Gastrocnemius medialis (tissue), 4 donors: Measurements from ENCODE around the gene TTPAL. TPM values are rescaled to one million over a fixed set of nuclear protein-coding genes. Genes with fewer than 3 reads are reported as not detected.

Experiments
- ATAC-seq, 2 donors: fragments of 150-250 bp; one replicate each; pipeline ENCODE4 v1.9.1; 2016
- DNase-seq, 2 donors: peaks; one replicate each; pipeline ENCODE4 v3.0.0-alpha.2; 2019
- H3K27ac ChIP-seq, 4 donors: fragments of 200-600 bp; sonication (generic); 1 replicate in 1 of 4; 2 replicates in 3 of 4; pipeline ENCODE4 v1.5.1; 2016 to 2018; ENCODE audit warnings: mild to moderate bottlenecking in 2 of 4, moderate library complexity in 1 of 4
- H3K27me3 ChIP-seq, 3 donors: fragments of 200-600 bp; sonication (generic) in 2 of 3; 1 replicate in 1 of 3; 2 replicates in 2 of 3; pipeline versions ENCODE4 v1.5.1 to v1.6.0; 2016 to 2019; ENCODE audit warnings: mild to moderate bottlenecking in 1 of 3, moderate library complexity in 1 of 3
- H3K36me3 ChIP-seq, 2 donors: fragments of 200-600 bp; sonication (generic) in 1 of 2; one replicate each; pipeline ENCODE4 v1.5.1; 2017 to 2018
- H3K4me1 ChIP-seq, 2 donors: fragments of 200-600 bp; sonication (generic) in 1 of 2; one replicate each; pipeline ENCODE4 v1.5.1; 2016 to 2017; ENCODE audit warnings: mild to moderate bottlenecking in 2 of 2
- H3K4me3 ChIP-seq, 4 donors: fragments of 200-600 bp; sonication (generic) in 3 of 4; 1 replicate in 1 of 4; 2 replicates in 3 of 4; pipeline ENCODE4 v1.5.1; 2016 to 2019; ENCODE audit warnings: mild to moderate bottlenecking in 2 of 4
- H3K9me3 ChIP-seq, 3 donors: fragments of 200-600 bp; sonication (generic) in 2 of 3; 1 replicate in 1 of 3; 2 replicates in 2 of 3; pipeline ENCODE4 v1.5.1; 2016 to 2019
- CTCF ChIP-seq, 5 experiments: fragments of 450-650 bp in 3 of 5; fragments of 200-600 bp in 2 of 5; sonication (generic) in 2 of 5; IDR thresholded peaks in 4 of 5; conservative IDR thresholded peaks in 1 of 5; 1 replicate in 4 of 5; 2 replicates in 1 of 5; pipeline ENCODE4 v1.5.1; 2016 to 2019; ENCODE audit warnings: antibody characterized with exemption in 5 of 5, mild to moderate bottlenecking in 3 of 5, moderate library complexity in 3 of 5
- POLR2A ChIP-seq, 2 donors: fragments of 450-650 bp; IDR thresholded peaks; one replicate each; pipeline ENCODE4 v1.6.1; 2017; ENCODE audit warnings: antibody characterized with exemption in 2 of 2, mild to moderate bottlenecking in 2 of 2, moderate library complexity in 2 of 2
- in situ Hi-C, 4 donors: fragments of 200-750 bp; cut with MboI; loops; one replicate each; pipeline versions ENCODE4 v1.15.0 to v1.8.0; 2017; ENCODE audit warnings: low sequenced_read_pairs in 4 of 4
- intact Hi-C: fragments of 100-400 bp; cut with DNase I; formaldehyde crosslinking; loops from one replicate; pipeline ENCODE4 v1.15.1; 2023; ENCODE audit warnings: low total_unique reads
- total RNA-seq, 4 donors: library from RNA; depleted of rRNA; stranded (reverse); fragments of >200 nt; gene quantifications; one replicate each; pipeline versions ENCODE4 v1.1.0 to v1.2.3, GENCODE V29; 2016

TTPAL gene
- total RNA-seq, 4 donors from 2014 or later, result 3.5 to 5.0 (median 4.7) TPM

GRCh38 chr20:44449864-44450263 is 25.8 kb upstream of the TTPAL start:
- TF ChIP-seq POLR2A (IDR thresholded peaks at IDR 0.05) (no peak), CTCF (IDR thresholded peaks at IDR 0.05 in 4 of 5, conservative IDR thresholded peaks at IDR 0.05 in 1 of 5) (no peak)
- Histone ChIP-seq H3K27ac (no peak overlapping the region), H3K9me3 (no peaks in the 10 kb centered on the region), H3K36me3 (no peaks in the 10 kb centered on the region), H3K4me3 (no peak overlapping the region), H3K4me1 (no peaks in the 10 kb centered on the region), H3K27me3 (no peaks in the 10 kb centered on the region)
- intact Hi-C loops (no loop called here), in situ Hi-C loops (loop anchor here in 3 of 4 donors (25.0 kb wide), 1 partner anchor 238 kb away; the partner anchor contains the start of gene OSER1 (in 3 of the 3))
- DNase-seq (no peak), ATAC-seq (no peak)

GRCh38 chr20:44450281-44450889 is 25.3 kb upstream of the TTPAL start:
- intact Hi-C loops (no loop called here), in situ Hi-C loops (loop anchor here in 3 of 4 donors (25.0 kb wide), 1 partner anchor 238 kb away; the partner anchor contains the start of gene OSER1 (in 3 of the 3))
- Histone ChIP-seq H3K27me3 (no peaks in the 10 kb centered on the region), H3K4me3 (no peak overlapping the region), H3K9me3 (no peaks in the 10 kb centered on the region), H3K4me1 (no peaks in the 10 kb centered on the region), H3K27ac (no peak overlapping the region), H3K36me3 (no peaks in the 10 kb centered on the region)
- TF ChIP-seq CTCF (IDR thresholded peaks at IDR 0.05 in 4 of 5, conservative IDR thresholded peaks at IDR 0.05 in 1 of 5) (no peak), POLR2A (IDR thresholded peaks at IDR 0.05) (no peak)
- no peak for ATAC-seq
- DNase-seq, result no peak

GRCh38 chr20:44450903-44451450 is 24.7 kb upstream of the TTPAL start:
- in situ Hi-C loops (loop anchor here in 3 of 4 donors (25.0 kb wide), 1 partner anchor 239 kb away; the partner anchor contains the start of gene OSER1 (in 3 of the 3)), intact Hi-C loops (no loop called here)
- Histone ChIP-seq H3K9me3 (no peaks in the 10 kb centered on the region), H3K36me3 (no peaks in the 10 kb centered on the region), H3K27me3 (no peaks in the 10 kb centered on the region), H3K27ac (no peak overlapping the region), H3K4me1 (no peaks in the 10 kb centered on the region), H3K4me3 (no peak overlapping the region)
- TF ChIP-seq CTCF (IDR thresholded peaks at IDR 0.05 in 4 of 5, conservative IDR thresholded peaks at IDR 0.05 in 1 of 5), result no peak
- no peak for TF ChIP-seq POLR2A (IDR thresholded peaks at IDR 0.05)
- ATAC-seq (no peak), DNase-seq (no peak)

- no peaks in the 10 kb centered on the region for H3K27me3 ChIP-seq
- ATAC-seq, result no peak
- intact Hi-C loops (no loop called here), in situ Hi-C loops (loop anchor here in 3 of 4 donors (25.0 kb wide), 1 partner anchor 242 kb away; the partner anchor contains the start of gene OSER1 (in 3 of the 3))
- no peak for DNase-seq
- TF ChIP-seq CTCF (IDR thresholded peaks at IDR 0.05 in 4 of 5, conservative IDR thresholded peaks at IDR 0.05 in 1 of 5), result no peak
- no peak overlapping the region for H3K27ac ChIP-seq
- H3K36me3 ChIP-seq, result no peaks in the 10 kb centered on the region
- H3K4me3 ChIP-seq, result no peak overlapping the region
- no peaks in the 10 kb centered on the region for H3K4me1 ChIP-seq
- no peaks in the 10 kb centered on the region for H3K9me3 ChIP-seq
Observed at GRCh38 chr20:44454306-44454963, 21.2 kb upstream of the TTPAL start.
